Mesendoderm (in vitro differentiated cells): ENCODE results near the gene TRRAP.

Experiments used
- DNase-seq: peaks from one replicate; pipeline ENCODE4 v3.0.0; 2013
- H2AK5ac ChIP-seq: 2 replicates; pipeline ENCODE4 v1.6.1; 2013; ENCODE audit warnings: low read length, inconsistent platforms
- H2BK120ac ChIP-seq: 2 replicates; pipeline ENCODE4 v1.6.1; 2013; ENCODE audit warnings: low read depth, mild to moderate bottlenecking, low read length, moderate library complexity, mixed read lengths
- H2BK15ac ChIP-seq: replicated peaks from 2 replicates; pipeline ENCODE4 v1.6.1; 2013; ENCODE audit warnings: low read depth, mild to moderate bottlenecking, moderate library complexity
- H2BK5ac ChIP-seq: 2 replicates; pipeline ENCODE4 v1.6.1; 2013; ENCODE audit warnings: low read length, inconsistent platforms
- H3K18ac ChIP-seq: 2 replicates; pipeline ENCODE4 v1.6.1; 2013; ENCODE audit warnings: mild to moderate bottlenecking, low read length, mixed read lengths
- H3K23ac ChIP-seq: one replicate; pipeline ENCODE4 v1.6.1; 2013; ENCODE audit warnings: low read length
- H3K27ac ChIP-seq: 2 replicates; pipeline ENCODE4 v1.5.1; 2013; ENCODE audit warnings: low read depth, mild to moderate bottlenecking, inconsistent platforms, low read length, moderate library complexity
- H3K27me3 ChIP-seq: 2 replicates; pipeline ENCODE4 v1.6.1; 2013; ENCODE audit warnings: low read length, control low read depth, mild to moderate bottlenecking, inconsistent platforms; ENCODE audit not compliant: insufficient read depth, poor library complexity
- H3K36me3 ChIP-seq: 2 replicates; pipeline ENCODE4 v1.6.1; 2013; ENCODE audit warnings: low read length, inconsistent platforms; ENCODE audit not compliant: control insufficient read depth, insufficient read depth
- H3K4ac ChIP-seq: one replicate; pipeline ENCODE4 v1.6.1; 2013; ENCODE audit warnings: low read depth, mild to moderate bottlenecking, low read length, moderate library complexity
- H3K4me1 ChIP-seq: 2 replicates; pipeline ENCODE4 v1.6.1; 2013; ENCODE audit warnings: low read depth, low read length, inconsistent platforms; ENCODE audit not compliant: control insufficient read depth
- H3K4me2 ChIP-seq: 2 replicates; pipeline ENCODE4 v1.6.1; 2013; ENCODE audit warnings: low read length
- H3K4me3 ChIP-seq: 2 replicates; pipeline ENCODE4 v1.5.1; 2013; ENCODE audit warnings: mild to moderate bottlenecking, low read length
- H3K56ac ChIP-seq: one replicate; pipeline ENCODE4 v1.6.1; 2013; ENCODE audit warnings: low read length
- H3K79me1 ChIP-seq: 2 replicates; pipeline ENCODE4 v1.6.1; 2013; ENCODE audit warnings: low read length, inconsistent platforms
- H3K79me2 ChIP-seq: 2 replicates; pipeline ENCODE4 v1.6.1; 2013; ENCODE audit warnings: mild to moderate bottlenecking, low read length; ENCODE audit not compliant: control insufficient read depth, insufficient read depth
- H3K9ac ChIP-seq: 2 replicates; pipeline ENCODE4 v1.6.1; 2013; ENCODE audit warnings: low read length, inconsistent platforms
- H4K5ac ChIP-seq: one replicate; pipeline ENCODE4 v1.6.1; 2013; ENCODE audit warnings: low read length
- H4K8ac ChIP-seq: one replicate; pipeline ENCODE4 v1.6.1; 2013; ENCODE audit warnings: low read depth, mild to moderate bottlenecking, control low read depth, low read length, moderate library complexity
- WGBS: extraction: QIAGEN DNeasy Blood & Tissue Kit; methylation state at CpG from one replicate; pipeline ENCODE4 v1.1.7; 2013; ENCODE audit warnings: low lambda C conversion rate, missing lambda C conversion rate; ENCODE audit not compliant: insufficient coverage; ENCODE audit errors: extremely low coverage; 5-methylcytosine and 5-hydroxymethylcytosine counted together

The TRRAP gene

DNA sequence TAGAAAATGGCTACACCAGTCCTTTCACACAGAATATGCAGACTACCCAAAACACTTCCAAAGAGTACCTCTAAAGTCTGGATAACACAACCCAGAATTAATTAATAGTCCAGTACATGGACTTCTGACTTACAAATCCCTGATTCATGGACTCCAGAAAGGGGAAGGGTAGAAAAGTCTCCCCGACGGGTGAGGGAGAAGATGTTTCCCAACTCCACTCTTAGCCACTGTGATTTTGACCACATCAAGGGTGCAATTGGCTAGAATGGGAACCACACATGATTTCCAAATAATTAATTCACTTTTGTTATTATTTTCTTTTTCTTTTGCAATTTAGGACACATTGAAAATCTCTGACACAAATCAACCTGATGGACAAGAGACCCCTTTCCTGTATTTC, 9.9 kb upstream of the TRRAP start:
- no peak for DNase-seq
- no peak overlapping the region for H2BK15ac ChIP-seq
- no peak overlapping the region for H3K56ac ChIP-seq
- no peak overlapping the region for H4K8ac ChIP-seq
- no peak overlapping the region for H2AK5ac ChIP-seq
- H3K27ac ChIP-seq: no peak overlapping the region
- no peak overlapping the region for H3K18ac ChIP-seq
- no peaks in the 10 kb centered on the region for H3K79me1 ChIP-seq
- H2BK120ac ChIP-seq: no peak overlapping the region
- H3K27me3 ChIP-seq: peaks cover 15% of the 10 kb centered on the region
- H3K9ac ChIP-seq: no peak overlapping the region
- H3K4me3 ChIP-seq: no peak overlapping the region
- H3K23ac ChIP-seq: no peak overlapping the region
- no peaks in the 10 kb centered on the region for H3K4me1 ChIP-seq
- no peaks in the 10 kb centered on the region for H3K36me3 ChIP-seq
- no peak overlapping the region for H2BK5ac ChIP-seq
- WGBS: no CpG with 5 or more reads among the region's 2 CpGs
- no peak overlapping the region for H3K4me2 ChIP-seq
- H3K4ac ChIP-seq: no peak overlapping the region
- no peaks in the 10 kb centered on the region for H3K79me2 ChIP-seq
- no peak overlapping the region for H4K5ac ChIP-seq

DNA sequence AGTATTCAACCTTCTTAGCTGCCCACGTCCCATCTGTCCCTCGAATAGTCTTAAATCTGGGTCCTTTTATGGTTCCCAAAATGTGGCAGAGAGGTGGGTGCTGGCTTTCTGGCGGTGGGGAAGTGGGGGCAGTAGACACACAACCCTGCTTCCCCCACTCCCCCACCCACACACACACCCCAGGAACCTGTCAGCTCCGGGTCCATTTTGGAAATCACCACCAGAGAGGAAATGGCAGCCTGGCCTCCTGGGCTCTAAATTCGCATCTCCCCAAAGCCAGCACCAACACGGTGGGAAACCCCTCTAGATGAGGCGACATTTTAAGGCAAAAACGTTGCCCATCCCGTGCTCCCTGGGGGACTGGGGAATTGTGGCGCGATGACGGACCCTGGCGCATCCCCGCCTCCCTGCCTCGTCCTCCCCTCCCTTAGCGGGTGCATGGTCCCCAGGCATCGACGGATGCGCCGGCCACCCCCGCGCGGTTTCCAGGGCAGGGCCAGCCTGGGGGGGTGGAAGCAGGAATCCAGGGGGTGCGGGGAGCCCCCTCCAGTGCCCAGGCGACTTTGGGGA, 9.2 kb upstream of the TRRAP start:
- H3K27me3 ChIP-seq: peaks cover 15% of the 10 kb centered on the region
- no peak overlapping the region for H3K27ac ChIP-seq
- H4K5ac ChIP-seq: no peak overlapping the region
- no peak overlapping the region for H2BK5ac ChIP-seq
- H3K4me2 ChIP-seq: peak overlapping the region; percentile 61
- no peak overlapping the region for H2BK120ac ChIP-seq
- no peaks in the 10 kb centered on the region for H3K36me3 ChIP-seq
- H3K79me1 ChIP-seq: no peaks in the 10 kb centered on the region
- no peaks in the 10 kb centered on the region for H3K79me2 ChIP-seq
- no CpG with 5 or more reads among the region's 25 CpGs for WGBS
- no peak overlapping the region for H2BK15ac ChIP-seq
- no peak overlapping the region for H2AK5ac ChIP-seq
- no peak overlapping the region for H3K56ac ChIP-seq
- no peak overlapping the region for H3K4ac ChIP-seq
- no peak overlapping the region for H3K4me3 ChIP-seq
- no peak overlapping the region for H3K18ac ChIP-seq
- H4K8ac ChIP-seq: no peak overlapping the region
- no peaks in the 10 kb centered on the region for H3K4me1 ChIP-seq
- no peak for DNase-seq
- no peak overlapping the region for H3K9ac ChIP-seq
- no peak overlapping the region for H3K23ac ChIP-seq

DNA sequence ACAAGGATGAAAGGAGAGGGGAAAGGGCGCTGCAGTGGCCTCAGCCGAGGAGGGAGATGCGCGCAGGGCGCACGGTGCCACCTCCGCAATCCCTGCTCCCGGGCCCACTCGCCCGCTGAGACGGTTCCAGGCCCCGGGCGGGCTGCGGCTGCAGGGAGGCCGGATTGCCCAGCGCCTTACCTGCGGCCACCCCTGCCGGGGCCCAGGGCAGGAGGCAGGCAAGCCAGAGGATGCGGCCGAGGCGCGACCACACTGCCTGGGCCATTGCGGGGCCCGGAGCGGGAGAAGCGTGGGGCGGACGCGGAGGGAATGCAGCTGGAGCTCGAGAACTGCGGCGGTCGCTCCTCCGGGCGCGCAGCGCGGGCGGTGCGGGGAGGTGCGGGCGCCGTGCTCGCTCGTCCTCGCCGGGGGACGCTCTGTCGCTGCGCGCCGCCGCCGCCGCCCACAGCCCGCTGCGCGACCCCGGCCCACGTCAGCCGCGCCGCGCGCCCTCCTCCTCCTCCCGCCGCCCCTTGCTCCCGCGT, 8.7 kb upstream of the TRRAP start, which contains the start of gene TMEM130:
TMEM130 (minus strand) TSS at position 418 of the 524 bp plus-strand sequence; CDS start at position 265, 153 bp downstream.
- Histone ChIP-seq H3K9ac (peak within 1 kb of the TSS; percentile 61), H3K27me3 (peaks cover 15% of the 10 kb centered on the region), H3K27ac (no peak within 1 kb of the TSS), H3K23ac (peak within 1 kb of the TSS; percentile 74), H3K79me1 (no peaks in the 10 kb centered on the region), H4K8ac (no peak within 1 kb of the TSS), H3K36me3 (no peaks in the 10 kb centered on the region), H3K4ac (no peak within 1 kb of the TSS), H4K5ac (no peak within 1 kb of the TSS), H2BK15ac (no peak within 1 kb of the TSS), H3K4me1 (no peaks in the 10 kb centered on the region), H2BK120ac (no peak within 1 kb of the TSS), H3K4me2 (peak within 1 kb of the TSS; percentile 61), H3K56ac (peak within 1 kb of the TSS; percentile 79), H3K4me3 (peak within 1 kb of the TSS; percentile 28), H3K18ac (no peak within 1 kb of the TSS), H2BK5ac (no peak within 1 kb of the TSS), H2AK5ac (no peak within 1 kb of the TSS), H3K79me2 (no peaks in the 10 kb centered on the region)
- WGBS: no CpG with 5 or more reads among the region's 69 CpGs
- DNase-seq: no peak

DNA sequence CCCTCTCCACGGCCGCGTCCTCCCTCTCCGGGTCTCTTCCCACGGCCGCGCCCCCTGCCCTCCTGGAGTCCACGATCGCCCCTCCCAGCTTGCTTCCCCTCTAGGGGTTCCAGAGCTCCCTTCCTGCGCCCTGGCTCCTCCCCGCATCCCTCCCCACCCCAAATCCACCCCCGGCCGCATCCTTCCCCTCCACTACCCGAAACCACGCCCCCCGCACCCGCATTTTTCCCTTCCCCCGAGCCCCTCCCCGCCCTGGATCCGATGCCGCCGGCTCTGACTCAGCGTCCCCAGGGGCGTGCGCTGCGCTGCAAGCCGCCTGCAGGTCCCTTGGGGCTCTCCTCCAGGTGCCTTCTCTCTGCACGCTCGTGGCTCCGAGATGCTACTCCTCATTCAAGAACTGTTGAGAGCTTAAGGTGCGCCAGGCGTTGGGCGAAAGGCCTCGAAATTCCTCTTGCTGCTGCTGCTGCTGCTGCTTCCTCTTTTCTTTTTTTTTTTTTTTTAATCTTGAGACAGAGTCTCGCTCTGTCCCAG, 8.1 kb upstream of the TRRAP start:
- Histone ChIP-seq H3K79me2 (no peaks in the 10 kb centered on the region), H3K4me1 (no peaks in the 10 kb centered on the region), H2BK15ac (no peak overlapping the region), H3K23ac (peak overlapping the region; percentile 66), H3K36me3 (no peaks in the 10 kb centered on the region), H3K9ac (peak overlapping the region; percentile 61), H3K4me3 (peak overlapping the region; percentile 28), H4K8ac (no peak overlapping the region), H4K5ac (no peak overlapping the region), H2BK120ac (no peak overlapping the region), H3K56ac (peak overlapping the region; percentile 67), H2BK5ac (no peak overlapping the region), H3K4ac (no peak overlapping the region), H3K4me2 (peak overlapping the region; percentile 61), H3K79me1 (no peaks in the 10 kb centered on the region), H3K18ac (no peak overlapping the region), H3K27ac (no peak overlapping the region), H3K27me3 (peaks cover 15% of the 10 kb centered on the region), H2AK5ac (no peak overlapping the region)
- WGBS: no CpG with 5 or more reads among the region's 35 CpGs
- peak; percentile 60 for DNase-seq

DNA sequence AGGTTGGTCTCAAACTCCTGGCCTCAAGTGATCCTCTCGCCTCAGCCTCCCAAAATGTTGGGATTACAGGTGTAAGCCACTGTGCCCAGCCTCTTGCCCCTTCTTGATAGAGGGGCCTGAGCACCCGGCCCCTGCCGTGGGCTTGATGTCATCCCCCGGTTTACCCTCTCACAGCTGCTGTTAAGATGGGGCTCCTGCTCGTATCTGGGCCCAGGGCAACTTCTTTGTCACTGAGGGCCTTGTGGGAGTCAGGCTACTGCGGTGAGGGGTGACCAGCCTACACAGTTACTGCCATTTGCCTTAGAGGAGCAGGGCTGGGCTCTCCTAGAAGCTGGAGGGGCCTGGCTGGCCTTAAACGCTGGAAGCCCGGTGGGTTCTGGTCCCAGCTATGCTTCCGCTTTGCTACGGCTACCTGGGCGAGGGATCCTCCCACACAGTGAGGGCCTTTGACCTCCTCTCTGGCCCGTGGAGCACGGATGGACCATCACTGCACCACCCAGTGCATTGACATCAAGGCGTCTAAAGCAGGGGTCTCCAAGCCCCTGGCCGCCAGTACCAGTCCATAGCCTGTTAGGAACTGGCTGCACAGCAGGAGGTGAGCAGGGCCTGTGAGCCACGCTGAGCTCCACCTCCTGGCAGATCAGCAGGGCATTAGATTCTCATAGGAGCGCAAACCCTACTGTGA, 7.4 kb upstream of the TRRAP start:
- H3K4me2 ChIP-seq: no peak overlapping the region
- H2BK120ac ChIP-seq: no peak overlapping the region
- H3K18ac ChIP-seq: no peak overlapping the region
- H3K36me3 ChIP-seq: no peaks in the 10 kb centered on the region
- no CpG with 5 or more reads among the region's 17 CpGs for WGBS
- H4K8ac ChIP-seq: no peak overlapping the region
- H3K23ac ChIP-seq: peak overlapping the region; percentile 74
- H3K4me3 ChIP-seq: no peak overlapping the region
- no peak for DNase-seq
- H3K27me3 ChIP-seq: peaks cover 15% of the 10 kb centered on the region
- H2AK5ac ChIP-seq: no peak overlapping the region
- H3K79me2 ChIP-seq: no peaks in the 10 kb centered on the region
- H4K5ac ChIP-seq: no peak overlapping the region
- H3K9ac ChIP-seq: no peak overlapping the region
- no peak overlapping the region for H2BK15ac ChIP-seq
- H3K4me1 ChIP-seq: no peaks in the 10 kb centered on the region
- H3K4ac ChIP-seq: no peak overlapping the region
- H2BK5ac ChIP-seq: no peak overlapping the region
- H3K27ac ChIP-seq: no peak overlapping the region
- no peaks in the 10 kb centered on the region for H3K79me1 ChIP-seq
- no peak overlapping the region for H3K56ac ChIP-seq
